HEK293T (cell line): ENCODE measurements around the gene SSH3.
A peak's percentile ranks its signal among the peaks of the same experiment; 100 is the strongest.

Source experiments
- CTCF ChIA-PET: fragments of 350-600 bp; formaldehyde crosslinking; extraction: SDS; loops from one replicate; lab custom pipeline; 2021; ENCODE audit warnings: antibody characterized with exemption, inconsistent platforms; lab: Yijun Ruan, JAX
- POLR2A ChIA-PET: fragments of 350-600 bp; formaldehyde crosslinking; extraction: SDS; loops from one replicate; lab custom pipeline; 2020; ENCODE audit warnings: antibody characterized with exemption, inconsistent platforms; lab: Yijun Ruan, JAX
- DNase-seq: peaks from one replicate; pipeline ENCODE4 v3.0.0; 2012; ENCODE audit warnings: mixed read lengths; ENCODE audit errors: extremely low spot score
- ARNT ChIP-seq: fragments of 450-650 bp; IDR thresholded peaks from 2 replicates; pipeline ENCODE4 v1.6.1; 2017; ENCODE audit warnings: mild to moderate bottlenecking
- BHLHE40 ChIP-seq: fragments of 450-650 bp; IDR thresholded peaks from 2 replicates; pipeline ENCODE4 v1.6.1; 2016; ENCODE audit warnings: mild to moderate bottlenecking, moderate library complexity, borderline replicate concordance
- CTBP1 ChIP-seq: fragments of 450-650 bp; IDR thresholded peaks from 2 replicates; pipeline ENCODE4 v1.6.1; 2016; ENCODE audit warnings: borderline replicate concordance
- ELF4 ChIP-seq: fragments of 450-650 bp; IDR thresholded peaks from 2 replicates; pipeline ENCODE4 v1.6.1; 2017; ENCODE audit warnings: antibody characterized with exemption
- FOXA1 ChIP-seq: fragments of 450-650 bp; IDR thresholded peaks from 2 replicates; pipeline ENCODE4 v1.6.1; 2016; ENCODE audit warnings: mild to moderate bottlenecking
- FOXK2 ChIP-seq: fragments of 450-650 bp; IDR thresholded peaks from 2 replicates; pipeline ENCODE4 v1.6.1; 2016; ENCODE audit warnings: mild to moderate bottlenecking
- FOXM1 ChIP-seq: fragments of 450-650 bp; IDR thresholded peaks from 2 replicates; pipeline ENCODE4 v1.6.1; 2017; ENCODE audit warnings: mild to moderate bottlenecking, borderline replicate concordance
- HDGF ChIP-seq: fragments of 450-650 bp; IDR thresholded peaks from 2 replicates; pipeline ENCODE4 v1.6.1; 2017; ENCODE audit warnings: antibody characterized with exemption, borderline replicate concordance
- L3MBTL2 ChIP-seq: fragments of 450-650 bp; conservative IDR thresholded peaks from 2 replicates; pipeline ENCODE4 v1.6.1; 2016; ENCODE audit warnings: mild to moderate bottlenecking
- LEF1 ChIP-seq: fragments of 450-650 bp; IDR thresholded peaks from 2 replicates; pipeline ENCODE4 v1.6.1; 2017; ENCODE audit warnings: mild to moderate bottlenecking, borderline replicate concordance
- NFRKB ChIP-seq: fragments of 450-650 bp; IDR thresholded peaks from 2 replicates; pipeline ENCODE4 v1.6.1; 2016; ENCODE audit warnings: mild to moderate bottlenecking, moderate library complexity
- SP1 ChIP-seq: fragments of 450-650 bp; IDR thresholded peaks from 2 replicates; pipeline ENCODE4 v1.6.1; 2017
- SUZ12 ChIP-seq: fragments of 450-650 bp; IDR thresholded peaks from 2 replicates; pipeline ENCODE4 v1.6.1; 2016; ENCODE audit warnings: mild to moderate bottlenecking
- TARDBP ChIP-seq: fragments of 450-650 bp; IDR thresholded peaks from 2 replicates; pipeline ENCODE4 v1.6.1; 2016
- ZNF384 ChIP-seq: fragments of 450-650 bp; IDR thresholded peaks from 2 replicates; pipeline ENCODE4 v1.6.1; 2016
- TF ChIP-seq, protein P1 (sequence below): fragments of 450-650 bp; IDR thresholded peaks from 2 replicates; pipeline ENCODE4 v1.6.1; 2016

Gene SSH3, protein sequence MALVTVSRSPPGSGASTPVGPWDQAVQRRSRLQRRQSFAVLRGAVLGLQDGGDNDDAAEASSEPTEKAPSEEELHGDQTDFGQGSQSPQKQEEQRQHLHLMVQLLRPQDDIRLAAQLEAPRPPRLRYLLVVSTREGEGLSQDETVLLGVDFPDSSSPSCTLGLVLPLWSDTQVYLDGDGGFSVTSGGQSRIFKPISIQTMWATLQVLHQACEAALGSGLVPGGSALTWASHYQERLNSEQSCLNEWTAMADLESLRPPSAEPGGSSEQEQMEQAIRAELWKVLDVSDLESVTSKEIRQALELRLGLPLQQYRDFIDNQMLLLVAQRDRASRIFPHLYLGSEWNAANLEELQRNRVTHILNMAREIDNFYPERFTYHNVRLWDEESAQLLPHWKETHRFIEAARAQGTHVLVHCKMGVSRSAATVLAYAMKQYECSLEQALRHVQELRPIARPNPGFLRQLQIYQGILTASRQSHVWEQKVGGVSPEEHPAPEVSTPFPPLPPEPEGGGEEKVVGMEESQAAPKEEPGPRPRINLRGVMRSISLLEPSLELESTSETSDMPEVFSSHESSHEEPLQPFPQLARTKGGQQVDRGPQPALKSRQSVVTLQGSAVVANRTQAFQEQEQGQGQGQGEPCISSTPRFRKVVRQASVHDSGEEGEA

DNA sequence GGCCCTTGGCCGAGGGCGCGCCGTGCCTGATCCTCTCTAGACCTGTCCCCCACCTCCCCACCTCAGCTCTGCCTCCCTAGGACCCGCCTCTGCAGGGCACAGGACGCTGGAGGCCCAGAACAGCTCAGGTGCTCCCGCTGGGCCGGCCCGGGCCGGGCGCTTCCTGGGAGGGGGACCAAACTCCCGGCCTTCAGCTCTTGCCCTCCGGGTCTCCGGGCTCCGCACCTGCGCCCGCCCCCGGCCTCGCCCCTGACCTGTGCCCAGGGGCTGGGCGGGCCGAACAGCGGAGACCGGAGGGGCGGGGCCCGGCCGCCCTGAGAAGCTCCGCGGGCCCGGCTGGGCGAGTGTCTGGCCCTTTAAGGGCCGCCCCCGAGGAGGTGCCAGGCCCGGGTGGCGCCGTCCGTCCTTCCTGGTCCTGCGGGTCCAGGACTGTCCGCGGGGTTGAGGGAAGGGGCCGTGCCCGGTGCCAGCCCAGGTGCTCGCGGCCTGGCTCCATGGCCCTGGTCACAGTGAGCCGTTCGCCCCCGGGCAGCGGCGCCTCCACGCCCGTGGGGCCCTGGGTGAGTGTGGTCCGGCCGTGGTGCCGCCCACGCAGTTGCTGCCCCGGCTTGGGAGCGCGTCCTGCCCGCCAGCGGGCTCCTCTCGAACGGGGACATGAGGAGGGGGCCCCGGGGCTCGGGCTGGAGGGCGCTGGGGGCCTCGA, at the start of gene SSH3:
Gene SSH3, plus strand, starts transcription at position 399 of the 703 bp plus-strand sequence. Its CDS starts 96 bp downstream, at position 495.
- TF ChIP-seq HDGF (no peak), FOXK2 (no peak), CTBP1 (no peak), ELF4 (no peak), SUZ12 (no peak), SP1 (no peak), L3MBTL2 (no peak), FOXA1 (no peak), LEF1 (no peak), FOXM1 (no peak), NFRKB (no peak), TARDBP (no peak), ZNF384 (no peak), ARNT (no peak), BHLHE40 (no peak)
- TF ChIP-seq, protein P1, sequence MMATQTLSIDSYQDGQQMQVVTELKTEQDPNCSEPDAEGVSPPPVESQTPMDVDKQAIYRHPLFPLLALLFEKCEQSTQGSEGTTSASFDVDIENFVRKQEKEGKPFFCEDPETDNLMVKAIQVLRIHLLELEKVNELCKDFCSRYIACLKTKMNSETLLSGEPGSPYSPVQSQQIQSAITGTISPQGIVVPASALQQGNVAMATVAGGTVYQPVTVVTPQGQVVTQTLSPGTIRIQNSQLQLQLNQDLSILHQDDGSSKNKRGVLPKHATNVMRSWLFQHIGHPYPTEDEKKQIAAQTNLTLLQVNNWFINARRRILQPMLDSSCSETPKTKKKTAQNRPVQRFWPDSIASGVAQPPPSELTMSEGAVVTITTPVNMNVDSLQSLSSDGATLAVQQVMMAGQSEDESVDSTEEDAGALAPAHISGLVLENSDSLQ: no peak
- DNase-seq: peak; percentile 68
- POLR2A ChIA-PET: interaction anchor here (1.7 to 4.8 kb wide), 3 partner anchors 10 to 14 kb away, joined by 3 to 27 read pairs (median 25); partner anchors contain the start of gene ANKRD13D
- CTCF ChIA-PET: interaction anchor here (0.6 to 1.1 kb wide), 4 partner anchors 14 to 41 kb away, joined by 3 to 5 read pairs (median 4); partner anchors contain the start of gene ANKRD13D

DNA sequence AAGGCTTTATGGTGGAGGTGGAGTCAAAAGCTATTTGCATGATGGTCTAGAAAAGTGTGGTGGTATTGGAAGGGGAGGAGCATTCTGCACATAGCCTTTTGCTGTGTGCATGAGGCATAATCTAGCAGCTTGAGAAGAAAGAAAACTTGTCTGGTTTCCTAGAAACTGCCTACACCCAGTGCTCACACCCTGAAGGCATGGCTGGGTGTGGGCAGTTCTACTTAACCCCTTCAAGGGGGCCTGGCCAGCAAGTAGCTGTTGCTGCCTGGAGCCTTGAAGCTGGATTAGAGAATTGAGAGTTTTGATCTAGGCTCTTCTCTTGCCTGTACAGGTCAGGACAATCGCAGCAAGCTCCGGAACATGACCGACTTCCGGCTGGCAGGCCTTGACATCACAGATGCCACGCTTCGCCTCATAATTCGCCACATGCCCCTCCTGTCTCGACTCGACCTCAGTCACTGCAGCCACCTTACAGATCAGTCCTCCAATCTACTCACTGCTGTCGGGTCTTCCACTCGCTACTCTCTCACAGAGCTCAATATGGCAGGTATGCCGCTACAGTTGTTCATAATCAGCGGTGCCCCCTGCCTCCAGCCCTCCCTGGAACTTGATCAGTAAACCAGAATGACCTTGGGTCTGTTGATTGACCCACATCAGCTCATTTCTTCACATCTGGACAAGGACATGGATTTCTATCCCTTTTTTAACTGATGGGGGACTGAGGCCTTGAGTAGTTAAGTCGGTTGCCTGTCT, 49.3 kb upstream of the SSH3 start:
- ChIA-PET CTCF (interaction anchor here (0.5 to 1.8 kb wide), 3 partner anchors 8 to 177 kb away, joined by 3 to 12 read pairs (median 7); no protein-coding TSS in a partner anchor), POLR2A (interaction anchor here (1.3 kb wide), 1 partner anchor 34 kb away, joined by 3 read pairs; no protein-coding TSS in a partner anchor)

DNA sequence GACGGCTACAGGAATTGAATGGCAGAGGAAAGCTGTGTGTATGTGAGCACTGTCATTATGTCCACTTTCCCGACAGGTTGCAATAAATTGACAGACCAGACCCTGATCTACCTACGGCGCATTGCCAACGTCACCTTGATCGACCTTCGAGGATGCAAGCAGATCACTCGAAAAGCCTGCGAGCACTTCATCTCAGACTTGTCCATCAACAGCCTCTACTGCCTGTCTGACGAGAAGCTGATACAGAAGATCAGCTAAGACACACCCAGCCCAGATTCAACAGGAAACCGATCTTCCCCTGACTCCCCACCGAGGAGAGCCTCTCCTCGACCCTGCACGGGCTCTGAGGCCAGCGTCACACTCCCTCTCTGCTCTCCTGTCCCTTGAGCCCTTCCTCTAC, 48.5 kb upstream of the SSH3 start:
- ChIA-PET CTCF (no interaction called here), POLR2A (no interaction called here)
- no peak for DNase-seq
- no peak for TF ChIP-seq TARDBP
- no peak for TF ChIP-seq LEF1
- TF ChIP-seq NFRKB: no peak
- no peak for TF ChIP-seq ELF4
- TF ChIP-seq FOXK2: no peak
- no peak for TF ChIP-seq BHLHE40
- TF ChIP-seq FOXA1: no peak
- TF ChIP-seq ARNT: no peak
- no peak for TF ChIP-seq L3MBTL2
- TF ChIP-seq, protein P1: no peak
- TF ChIP-seq HDGF: no peak

More for the DNA sequence above, 49.3 kb upstream of the SSH3 start:
- TF ChIP-seq SUZ12: no peak
- no peak for TF ChIP-seq CTBP1
- no peak for TF ChIP-seq SP1
- TF ChIP-seq ELF4: no peak
- no peak for TF ChIP-seq HDGF
- no peak for TF ChIP-seq LEF1
- TF ChIP-seq, protein P1: no peak
- TF ChIP-seq FOXA1: no peak
- no peak for TF ChIP-seq ZNF384
- TF ChIP-seq BHLHE40: no peak
- no peak for TF ChIP-seq FOXK2
- TF ChIP-seq FOXM1: no peak
- no peak for TF ChIP-seq L3MBTL2
- TF ChIP-seq NFRKB: no peak
- DNase-seq: no peak

DNA sequence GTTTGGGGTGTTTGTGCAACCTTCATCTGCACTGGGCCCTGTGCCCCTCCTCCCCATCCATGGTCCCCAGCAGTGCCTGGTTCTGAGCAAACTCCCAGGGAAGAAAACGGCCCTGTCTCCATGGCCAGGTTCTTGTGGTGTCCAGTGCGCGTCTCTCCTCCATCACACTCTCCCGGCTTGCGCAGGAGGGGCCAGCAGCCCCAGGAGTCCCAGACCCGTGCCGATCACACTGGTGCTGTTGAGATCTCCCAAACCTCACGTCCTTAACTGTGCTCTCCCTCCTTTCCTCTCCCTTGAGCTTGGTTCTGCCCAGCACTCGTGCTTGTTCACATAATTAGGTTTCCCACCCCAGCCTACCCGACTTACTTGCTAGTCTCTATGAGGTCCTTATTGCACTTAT, 48.0 kb upstream of the SSH3 start:
- no peak for TF ChIP-seq TARDBP
- no peak for TF ChIP-seq ZNF384
- TF ChIP-seq, protein P1: no peak
- TF ChIP-seq CTBP1: no peak
- DNase-seq: no peak
- POLR2A ChIA-PET: no interaction called here
- CTCF ChIA-PET: no interaction called here
